A172 (cell line): ENCODE data around the gene ASCL2. TPM values are rescaled to one million over a fixed set of nuclear protein-coding genes. Genes with fewer than 3 reads are reported as not detected.

Source experiments
- DNase-seq: peaks from one replicate; pipeline ENCODE4 v3.0.0-alpha.2; 2015; ENCODE audit warnings: low spot score
- total RNA-seq: library from RNA; depleted of rRNA; stranded (reverse); fragments of >200 nt; shearing (Covaris generic); gene quantifications from 2 replicates; pipeline ENCODE4 v1.2.3, GENCODE V29; 2014; rRNA removed

The ASCL2 gene
- not detected in 2 replicates for total RNA-seq

GRCh38 chr11:2270322-2271076, at the start of gene ASCL2:
TSS of gene ASCL2 (minus strand) at chr11:2270588. CDS start at chr11:2270332, 256 bp downstream.
- DNase-seq = no peak

DNA sequence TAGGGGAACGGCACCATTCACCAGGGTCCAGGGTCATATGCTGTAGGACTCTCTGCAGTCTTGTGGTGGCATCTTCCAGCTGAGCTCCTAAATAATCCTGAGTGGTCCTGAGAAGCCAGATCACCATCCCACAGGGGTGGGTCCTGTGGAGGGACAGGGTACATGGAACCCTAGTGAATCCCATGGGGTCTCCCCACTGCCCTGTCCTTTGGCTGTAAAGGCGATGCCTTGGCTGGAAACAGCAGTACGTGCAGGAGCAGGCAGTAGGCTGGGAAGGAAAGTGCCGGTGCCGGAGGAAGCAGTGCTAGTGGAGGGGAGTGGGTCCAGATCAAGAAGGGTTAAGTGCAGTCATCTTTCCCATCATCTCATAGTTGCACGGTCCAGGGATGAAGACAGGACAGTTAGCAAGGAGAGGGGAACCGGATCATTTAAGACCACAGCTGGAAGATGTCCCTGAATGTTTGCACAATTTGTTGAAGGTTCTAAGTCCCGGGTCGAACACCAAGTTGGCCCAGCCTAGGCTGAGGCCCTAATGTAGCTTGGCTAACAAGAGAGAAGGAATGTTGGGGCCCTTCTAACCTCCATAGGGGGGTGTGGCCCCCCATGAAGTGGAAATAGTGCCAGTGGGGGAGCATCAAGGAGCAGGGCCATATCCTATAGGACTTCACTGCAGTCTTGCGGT, 49.5 kb upstream of the ASCL2 start:
- no peak for DNase-seq

- no peak for DNase-seq
These were observed 48.3 kb upstream of the ASCL2 start for GRCh38 chr11:2318707-2319106.

DNA sequence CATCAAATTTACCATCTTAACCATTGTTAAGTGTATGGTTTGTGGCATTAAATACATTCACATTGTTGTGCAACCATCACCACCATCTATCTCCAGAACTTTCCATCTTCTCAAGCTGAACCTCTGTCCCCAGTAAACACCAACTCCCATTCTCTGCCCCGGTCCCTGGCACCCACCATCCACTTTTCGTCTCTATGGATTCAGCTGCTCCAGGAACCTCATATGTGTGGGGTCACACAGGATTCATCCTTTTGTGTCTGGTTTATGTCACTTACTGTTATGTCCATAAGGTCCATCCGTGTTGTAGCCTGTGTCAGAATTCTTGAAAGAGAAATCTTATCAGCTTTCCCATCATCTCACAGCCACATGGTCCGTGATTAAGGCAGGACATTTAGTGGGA, 47.7 kb upstream of the ASCL2 start:
- no peak for DNase-seq

DNA sequence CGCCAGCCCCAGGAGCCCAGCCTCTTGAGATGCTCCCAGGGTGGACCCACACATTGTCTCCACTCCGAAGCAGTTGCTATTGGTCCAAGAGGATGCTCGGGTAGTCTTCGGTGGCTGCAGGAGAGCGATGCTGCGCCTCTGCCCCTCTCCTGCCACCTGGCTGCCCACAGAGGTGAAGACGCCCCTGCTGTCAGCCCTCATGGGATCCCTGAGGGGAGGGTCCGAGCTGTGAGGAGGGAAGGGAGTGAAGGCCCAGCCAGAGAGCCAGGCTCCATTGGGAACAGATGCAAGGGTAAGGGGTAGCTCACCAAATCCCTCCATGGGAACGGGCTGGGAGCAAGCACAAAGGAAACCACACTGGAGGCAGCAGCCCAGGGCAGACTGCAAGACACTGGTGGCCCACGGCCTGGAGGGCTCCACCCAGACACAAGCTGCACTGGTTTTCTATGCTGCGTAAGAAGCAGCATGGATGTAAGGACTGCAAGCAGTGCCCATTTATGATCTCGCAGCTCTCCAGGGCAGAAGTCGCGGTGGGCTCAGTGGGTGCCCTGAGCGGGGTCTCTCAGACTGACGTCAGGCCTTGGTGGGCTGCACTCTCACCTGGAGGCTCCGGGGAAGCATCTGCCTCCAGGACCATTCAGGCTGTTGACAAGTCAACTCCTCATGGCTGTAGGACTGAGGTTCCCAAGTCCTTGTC, 47.1 kb upstream of the ASCL2 start:
- DNase-seq = no peak

GRCh38 chr11:2316963-2317244, 46.5 kb upstream of the ASCL2 start:
- no peak for DNase-seq

- no peak for DNase-seq
These were observed 46.0 kb upstream of the ASCL2 start for GRCh38 chr11:2316169-2316962.

DNA sequence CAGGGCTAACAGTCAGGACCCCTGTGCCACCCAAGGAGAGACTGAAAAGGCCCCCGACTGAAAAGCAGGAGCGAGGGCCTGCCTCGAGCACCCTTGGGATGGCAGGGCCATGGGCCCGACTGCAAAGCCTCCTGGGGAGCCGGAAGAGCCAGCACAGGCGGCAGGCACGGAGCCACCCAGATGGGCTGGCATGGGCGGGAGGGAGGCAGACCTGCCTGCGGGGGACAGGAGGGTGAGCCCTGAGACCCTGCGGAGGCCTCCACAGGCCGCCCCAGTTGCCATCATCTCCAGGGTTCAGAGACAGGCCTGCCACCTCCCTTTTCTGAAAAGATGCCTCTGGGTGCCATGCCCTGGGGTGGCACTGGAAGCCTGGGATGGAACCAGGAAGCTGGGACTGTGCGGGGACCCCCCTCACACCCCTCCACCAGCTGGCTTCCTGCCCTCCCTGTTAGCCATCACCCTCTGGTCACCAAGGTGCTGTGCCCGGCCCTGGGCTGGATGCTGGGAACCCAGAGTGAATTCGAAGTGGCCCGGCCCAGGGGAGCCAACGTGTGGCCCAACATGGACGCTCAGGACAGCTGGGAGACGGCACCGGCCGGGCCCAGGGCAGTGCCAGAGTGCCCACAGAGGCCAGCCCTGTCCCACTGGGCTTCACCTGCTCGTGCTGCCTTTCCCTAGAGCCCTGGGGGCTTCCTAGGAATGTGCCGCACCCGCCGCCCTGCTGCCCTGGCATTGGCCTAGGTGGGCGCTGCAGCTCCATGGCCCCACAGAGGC, 45.2 kb upstream of the ASCL2 start:
- no peak for DNase-seq

GRCh38 chr11:2314525-2315394, 44.4 kb upstream of the ASCL2 start:
- DNase-seq = peak; percentile 90

- DNase-seq = no peak
These were observed 43.7 kb upstream of the ASCL2 start for GRCh38 chr11:2314136-2314524.

- no peak for DNase-seq
These were observed 42.9 kb upstream of the ASCL2 start for GRCh38 chr11:2313051-2313951.

DNA sequence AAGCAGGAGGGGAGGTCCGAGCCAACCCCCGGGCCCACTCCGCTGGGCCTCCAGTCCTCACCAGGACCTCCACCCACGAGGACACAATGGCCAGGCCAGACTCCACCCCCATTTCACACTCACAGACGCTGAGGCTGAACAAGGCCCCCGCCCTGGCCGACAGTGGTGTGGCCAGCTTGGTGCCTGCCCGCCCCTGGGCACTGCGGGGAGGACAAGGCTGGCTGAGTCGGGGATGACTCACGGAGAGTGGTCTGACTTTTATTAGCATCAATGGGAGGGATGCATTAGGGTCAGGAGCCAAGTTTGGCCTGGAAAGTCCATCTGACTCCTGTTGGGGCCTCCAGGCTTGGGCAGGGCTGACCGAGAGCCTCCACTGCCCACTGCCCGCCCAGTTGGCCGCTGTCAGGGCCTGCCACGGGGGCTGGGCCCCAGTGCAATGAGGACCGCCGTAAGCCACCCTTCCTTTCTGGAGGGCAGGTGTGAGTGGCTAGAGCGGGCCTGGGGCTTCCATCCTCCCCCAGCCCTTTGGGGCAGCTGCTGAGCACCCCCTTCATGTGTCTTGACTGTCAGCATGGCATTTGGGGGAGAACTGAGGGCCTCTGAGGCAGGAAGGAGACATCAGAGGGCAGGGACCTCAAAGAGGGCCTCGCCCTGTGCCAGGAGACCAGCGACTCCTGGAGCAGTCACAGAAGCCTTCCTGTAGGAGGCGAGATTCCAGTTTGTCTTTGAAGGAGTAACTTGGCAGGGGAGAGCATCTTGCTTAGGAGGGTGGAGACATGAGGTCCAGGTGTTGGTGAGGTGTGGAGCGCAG, 42.0 kb upstream of the ASCL2 start:
- DNase-seq = peak; percentile 95

GRCh38 chr11:2311353-2312133, 41.2 kb upstream of the ASCL2 start:
- no peak for DNase-seq

DNA sequence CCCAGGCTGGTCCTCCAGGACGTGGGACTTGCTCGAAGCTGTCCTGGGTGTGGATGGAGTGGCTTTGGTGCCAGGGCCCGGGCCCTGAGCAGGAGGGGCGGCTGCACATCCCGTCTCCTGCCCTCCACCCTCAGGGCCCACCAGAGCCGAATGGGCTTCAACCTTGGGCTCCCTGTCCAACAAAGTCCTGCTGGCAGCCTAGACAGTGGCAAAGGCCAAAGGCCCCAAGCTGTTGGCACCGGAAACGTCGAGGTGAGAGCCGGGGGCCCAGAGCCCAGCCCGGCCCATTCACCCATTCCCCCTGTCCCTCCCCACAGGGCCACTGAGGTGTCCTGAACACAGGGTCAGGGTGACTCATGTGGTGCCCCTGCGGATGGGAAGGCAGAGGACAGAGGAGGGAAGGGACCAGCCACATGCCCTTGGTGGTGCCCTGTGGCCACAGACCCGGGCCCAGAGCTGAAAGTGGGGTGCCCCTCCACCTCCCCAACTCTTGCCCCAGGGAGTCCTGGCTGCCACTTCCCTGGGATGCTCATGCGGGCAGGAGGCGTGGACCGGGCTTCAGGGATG, 40.5 kb upstream of the ASCL2 start:
- DNase-seq = no peak

- DNase-seq = no peak
These were observed 39.8 kb upstream of the ASCL2 start for GRCh38 chr11:2310073-2310785.

DNA sequence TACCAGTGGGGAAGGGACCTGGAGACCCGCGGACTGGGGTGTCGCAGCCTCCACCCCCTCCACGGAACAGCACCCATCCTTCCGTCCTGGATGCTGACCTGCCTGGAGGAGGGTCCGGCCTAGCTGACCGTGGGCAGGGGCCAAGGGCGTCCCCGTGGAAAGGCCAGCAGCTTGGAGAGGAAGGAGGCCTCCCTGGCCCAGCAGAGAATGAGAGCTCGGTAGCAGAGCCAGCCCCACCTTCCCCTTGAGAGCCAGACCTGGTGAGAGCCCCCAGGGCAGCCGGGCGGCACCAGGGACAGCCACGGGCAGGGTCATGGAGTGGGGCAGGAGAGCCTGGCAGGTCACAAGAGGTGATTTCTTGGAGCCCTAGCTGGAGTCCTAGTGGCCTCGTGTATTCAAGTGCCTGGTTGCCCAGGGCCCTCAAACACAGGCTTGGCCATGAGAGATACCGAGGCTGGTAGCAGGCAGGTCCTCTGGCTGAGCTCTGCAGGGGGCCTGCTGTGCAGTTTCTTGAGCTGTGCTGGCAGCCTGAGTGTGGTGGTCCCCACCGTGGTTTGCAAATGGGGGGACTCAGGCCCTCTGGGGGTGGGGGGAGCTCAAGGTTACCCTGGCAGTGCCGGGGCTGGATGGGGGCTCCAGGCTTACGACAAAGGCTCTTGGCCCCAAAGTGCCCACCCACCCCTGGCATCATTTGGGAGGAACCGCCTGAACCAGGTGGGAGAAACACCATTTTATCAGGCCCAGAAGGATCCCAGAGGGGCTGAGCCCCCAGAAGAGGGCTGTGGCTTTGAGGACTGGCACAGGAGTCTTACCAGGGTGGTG, 39.1 kb upstream of the ASCL2 start:
- no peak for DNase-seq
